TTC549 (cell line): Measurements from ENCODE around the gene TMEM184A.

Experiments
- FAIRE-seq: peaks from 2 replicates; lab custom pipeline; 2012; peaks lifted over from hg19 to GRCh38; lab: Jason Lieb, UNC

The TMEM184A gene

DNA sequence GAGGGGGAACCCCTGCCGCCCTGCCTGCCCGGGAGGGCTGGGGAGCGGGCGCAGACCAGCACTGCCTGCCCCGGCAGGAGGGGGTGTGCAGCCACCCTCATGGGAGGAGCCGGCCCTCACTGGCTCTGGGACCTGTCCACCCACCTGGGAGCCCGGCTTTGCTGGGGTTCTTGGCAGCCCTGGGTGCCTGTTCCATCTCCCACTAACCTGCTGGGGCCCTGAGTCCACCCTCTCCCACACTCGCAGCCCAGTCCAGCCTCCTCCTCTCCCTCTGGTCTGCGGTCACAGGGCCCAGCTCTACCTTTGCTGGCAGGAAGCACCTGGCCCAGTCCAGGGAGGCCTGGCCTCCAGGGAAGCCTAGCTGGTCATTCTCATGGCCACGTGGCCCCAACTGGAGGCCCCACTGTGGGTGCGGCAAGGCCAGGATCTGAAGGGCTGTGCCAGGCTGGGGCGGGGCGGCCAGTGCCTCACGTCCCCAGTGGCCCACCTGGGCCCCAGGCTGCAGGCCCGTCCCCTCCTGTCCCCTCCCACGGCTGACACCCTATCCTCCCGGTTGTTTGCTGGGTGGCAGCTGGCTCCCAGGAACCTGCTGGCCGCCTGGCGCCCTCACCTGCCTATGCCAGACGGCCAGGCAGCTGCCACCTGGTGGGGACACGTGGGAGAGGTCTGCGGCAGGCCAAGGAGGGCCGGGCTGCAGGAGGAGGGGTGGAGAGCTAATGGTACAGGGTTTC is at the start of gene TMEM184A:
Gene TMEM184A, minus strand, starts transcription at position 393 of the 731 bp plus-strand sequence. CDS start 721 bp downstream, outside the sequence.
- no peak for FAIRE-seq

DNA sequence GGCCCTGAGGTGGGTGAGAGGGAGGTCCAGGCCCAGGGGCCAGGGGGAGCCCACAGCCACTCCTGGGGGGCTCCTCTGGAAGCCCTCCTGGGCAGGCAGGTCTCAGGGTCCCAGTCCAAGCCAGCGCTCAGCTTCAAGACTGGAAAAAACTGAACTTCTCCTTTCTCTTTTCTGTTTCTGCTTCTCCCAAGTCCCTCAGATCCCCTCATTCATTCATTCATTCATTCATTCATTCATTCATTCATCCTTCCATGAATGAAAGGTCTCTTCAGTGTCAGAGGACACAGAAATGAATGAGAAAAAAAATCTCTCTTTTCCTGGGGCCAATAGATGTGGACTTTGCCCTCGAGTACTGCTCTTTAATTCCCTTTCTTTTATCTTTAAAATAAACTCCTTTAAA is 48.4 kb upstream of the TMEM184A start:
- no peak for FAIRE-seq

DNA sequence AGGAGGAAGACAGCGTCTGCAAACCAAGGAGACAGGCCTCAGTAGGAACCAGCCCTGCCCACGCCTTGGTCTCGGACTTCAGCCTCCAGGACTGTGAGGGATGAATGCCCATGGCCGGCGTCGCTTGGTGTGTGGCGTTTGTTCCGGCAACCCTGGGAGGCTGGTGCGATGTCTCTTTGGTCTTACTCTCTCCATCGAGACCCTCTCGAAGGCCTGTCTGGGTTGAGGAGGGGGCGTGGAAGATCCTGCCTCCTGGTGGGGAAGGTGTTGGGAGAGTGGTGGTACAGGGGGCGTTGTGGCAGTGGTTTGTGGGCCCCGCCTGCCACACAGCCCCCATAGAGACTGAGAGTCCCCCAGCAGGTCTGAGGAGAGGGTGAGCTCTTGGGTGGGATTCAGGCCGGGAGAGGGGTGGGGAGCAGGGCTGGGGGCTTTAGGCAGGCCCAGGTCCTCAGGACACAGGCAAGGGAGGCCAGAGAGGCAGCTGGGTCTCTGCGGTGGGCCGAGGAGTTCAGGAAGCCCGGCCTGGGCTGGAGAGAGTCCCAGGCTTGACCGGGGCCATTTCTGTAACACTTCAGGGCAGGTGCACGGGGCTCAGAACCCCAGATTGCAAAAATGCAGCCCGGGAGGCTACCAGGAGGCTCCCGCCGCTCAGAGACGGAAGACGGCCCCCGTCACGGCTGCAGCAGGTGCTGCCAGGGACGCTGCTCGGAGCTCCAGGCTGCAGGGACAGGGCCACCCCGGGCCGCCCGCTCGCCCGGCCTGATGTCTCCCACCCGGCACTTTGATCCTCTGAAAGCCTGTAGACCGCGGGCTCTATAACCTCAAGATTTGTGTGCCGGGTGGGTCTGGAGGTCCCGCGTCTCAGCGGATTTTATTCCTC is 47.6 kb upstream of the TMEM184A start:
- FAIRE-seq = no peak

DNA sequence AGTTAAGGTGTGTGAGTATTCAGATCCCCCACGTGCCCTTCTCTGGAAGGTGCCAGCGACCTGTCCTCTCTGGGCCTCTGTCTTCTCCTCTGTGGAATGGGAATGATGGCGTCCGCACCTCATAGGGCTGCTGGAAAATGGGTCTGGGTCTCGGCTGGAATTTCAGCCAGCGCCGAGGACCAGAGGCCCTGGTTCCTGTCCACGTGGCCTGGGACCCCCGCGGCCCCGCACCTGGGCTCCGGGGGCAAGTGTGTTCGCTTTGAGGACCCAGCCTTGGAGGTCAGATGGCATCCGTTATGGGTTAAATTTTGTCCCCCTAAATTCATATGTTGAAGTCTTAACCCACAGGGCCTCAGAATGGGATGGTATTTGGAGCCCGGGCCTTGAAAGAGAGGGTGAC is 46.4 kb upstream of the TMEM184A start:
- FAIRE-seq = no peak

DNA sequence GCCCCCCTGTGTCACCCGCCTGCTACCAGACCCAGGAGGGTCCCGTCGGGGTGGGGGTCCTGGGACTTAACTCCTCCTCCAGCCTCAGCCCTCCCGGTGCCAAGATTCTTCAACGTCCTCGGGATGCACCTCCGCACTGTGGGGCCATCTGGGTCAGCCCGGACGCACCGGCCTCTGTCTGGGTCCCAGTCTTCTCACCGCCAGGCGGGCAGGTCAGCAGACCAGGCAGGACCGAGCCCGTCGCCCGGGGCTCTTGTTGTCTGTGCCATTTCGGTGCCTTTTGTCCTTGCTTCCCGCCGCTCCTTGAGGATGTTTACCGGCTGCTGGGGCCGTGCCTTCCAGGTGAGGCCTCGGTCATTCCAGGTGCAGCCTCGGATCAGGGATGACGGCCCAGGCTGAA is 46.0 kb upstream of the TMEM184A start:
- FAIRE-seq = no peak

DNA sequence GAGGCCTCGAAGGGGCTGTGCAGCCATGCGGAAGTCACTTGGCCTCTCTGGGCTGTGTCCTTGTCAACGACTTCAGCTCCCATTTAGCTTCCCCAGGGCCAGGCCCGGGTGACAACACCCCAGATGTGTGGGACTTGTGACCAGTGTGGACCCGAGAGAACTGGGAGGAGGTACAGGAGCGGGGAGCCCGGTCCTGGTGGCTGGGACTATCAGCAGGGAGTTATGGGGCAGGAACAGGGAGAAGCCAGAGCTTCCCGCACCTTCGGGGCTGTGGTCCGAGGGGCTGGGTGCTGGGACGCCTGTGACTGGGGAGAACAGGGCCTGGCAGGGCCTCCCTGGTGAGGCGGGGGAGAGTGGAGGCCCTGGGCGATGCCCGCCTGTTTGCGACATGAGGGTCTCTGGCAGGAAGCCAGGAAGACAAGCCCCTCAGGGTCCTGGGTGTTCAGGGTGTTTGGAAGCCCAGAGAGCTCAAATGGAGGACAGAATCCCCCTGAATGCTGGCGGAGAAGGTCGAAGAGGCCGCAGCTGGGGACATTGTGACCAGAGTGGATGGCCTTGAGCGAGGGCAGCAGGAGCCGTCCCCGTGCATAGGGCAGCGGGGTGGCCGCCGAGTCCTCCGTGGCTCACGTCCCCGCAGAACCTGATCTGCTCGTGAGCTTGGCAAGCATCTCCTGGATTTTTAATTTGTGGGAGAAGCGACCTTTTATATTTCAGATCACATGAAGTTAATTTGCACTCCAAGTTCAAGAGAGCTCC is 43.8 kb upstream of the TMEM184A start:
- FAIRE-seq = no peak

DNA sequence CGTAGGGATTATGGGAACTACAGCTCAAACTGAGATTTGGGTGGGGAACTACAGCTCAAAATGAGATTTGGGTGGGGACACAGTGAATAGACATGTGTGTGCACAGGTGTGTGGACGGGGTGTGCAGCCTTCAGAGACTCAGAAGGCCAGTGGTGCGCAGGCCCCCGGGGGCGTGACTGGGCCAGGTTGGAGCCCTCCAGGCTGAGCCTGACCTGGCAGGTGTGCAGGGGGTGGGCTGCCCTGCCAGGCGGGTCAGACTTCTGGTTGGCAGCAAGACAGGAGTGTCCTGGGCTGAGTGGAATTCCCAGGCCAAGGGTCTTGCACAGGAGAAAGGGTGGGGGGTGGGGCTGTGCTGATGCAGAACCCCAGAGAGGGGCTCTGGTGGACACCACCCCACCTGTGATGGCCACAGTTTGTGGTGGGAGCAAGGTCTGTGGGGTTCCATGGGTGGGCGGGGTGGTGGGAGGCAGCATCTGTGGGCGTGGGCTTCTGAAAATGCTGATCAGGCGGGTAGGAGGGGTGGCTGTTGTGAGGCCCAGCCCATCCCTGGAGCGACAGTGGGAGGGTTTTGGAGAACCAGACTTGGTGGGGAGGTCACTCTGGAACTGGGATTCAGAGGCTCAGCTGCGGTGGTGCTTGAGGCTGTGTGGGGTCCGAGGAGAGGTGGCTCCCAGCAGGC is 43.1 kb upstream of the TMEM184A start:
- no peak for FAIRE-seq

DNA sequence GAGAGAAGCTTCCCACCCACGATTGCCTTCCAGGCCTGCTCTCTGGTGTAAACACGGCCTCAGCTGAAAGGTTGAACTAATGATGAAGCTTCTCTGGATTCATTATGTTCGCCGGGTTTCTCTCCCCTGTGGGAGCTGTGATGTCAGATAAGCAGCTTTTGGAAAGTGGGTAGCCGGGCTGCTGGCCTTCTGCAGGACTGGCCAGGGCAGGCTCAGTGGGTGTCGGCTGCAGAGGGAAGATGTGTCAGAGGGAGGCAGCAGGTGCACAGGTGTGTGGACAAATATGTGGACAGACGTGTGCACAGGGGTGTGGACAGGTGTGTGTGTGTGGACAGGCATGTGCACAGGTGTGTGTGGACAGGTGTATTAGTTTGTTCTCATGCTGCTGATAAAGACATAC is 42.3 kb upstream of the TMEM184A start:
- no peak for FAIRE-seq

DNA sequence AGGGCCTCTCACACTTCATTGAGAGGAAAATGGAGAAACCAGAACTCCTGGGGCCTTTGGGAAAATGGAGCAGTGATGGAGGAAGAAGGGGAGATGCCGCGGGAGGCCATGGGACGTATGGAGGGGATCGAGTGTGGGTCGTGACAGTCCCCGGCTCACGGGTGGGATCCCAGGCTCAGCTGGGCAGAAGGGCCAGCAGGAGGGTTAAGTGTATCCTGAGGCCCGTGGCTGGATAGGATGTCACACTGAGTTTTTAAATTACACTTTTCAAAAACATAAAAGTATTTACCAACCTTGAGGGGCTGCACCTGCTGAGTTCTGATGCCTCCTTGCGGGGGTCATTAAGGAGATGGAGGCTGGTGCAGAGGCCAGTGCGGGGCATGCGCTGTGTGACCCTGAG is 41.8 kb upstream of the TMEM184A start:
- FAIRE-seq = no peak

DNA sequence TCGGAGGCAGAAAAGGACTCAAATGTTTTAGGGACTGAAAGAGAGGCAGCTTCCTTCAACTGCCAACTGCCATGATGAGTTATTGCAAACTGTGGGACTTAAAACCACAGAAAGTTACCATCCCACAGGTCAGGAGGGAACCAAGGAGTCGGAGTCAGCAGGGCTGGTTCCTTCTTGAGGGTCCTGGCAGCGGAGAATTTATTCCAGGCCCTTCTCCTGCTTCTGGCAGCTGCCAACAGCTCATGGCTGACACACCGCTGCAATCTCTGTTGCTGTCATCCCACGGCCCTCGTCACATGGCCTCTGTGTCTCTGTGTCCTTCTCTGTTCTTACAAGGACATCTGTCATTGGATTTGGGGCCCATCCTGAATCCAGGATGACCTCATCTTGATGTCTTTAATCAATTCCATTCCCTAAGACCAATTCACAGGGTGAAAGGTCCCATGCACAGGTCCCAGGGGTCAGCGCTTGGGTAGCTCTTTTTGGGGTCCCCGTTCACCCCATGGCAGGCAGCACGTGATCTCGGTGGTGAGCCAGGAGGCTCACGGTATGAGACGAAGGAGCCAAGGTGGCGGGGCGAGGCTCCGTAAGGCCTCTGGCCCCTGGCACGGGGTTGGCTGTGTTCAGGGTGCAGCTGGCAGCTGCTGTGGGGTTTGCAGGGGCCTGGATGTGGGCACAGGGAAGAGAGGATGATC is 41.2 kb upstream of the TMEM184A start:
- FAIRE-seq = no peak

DNA sequence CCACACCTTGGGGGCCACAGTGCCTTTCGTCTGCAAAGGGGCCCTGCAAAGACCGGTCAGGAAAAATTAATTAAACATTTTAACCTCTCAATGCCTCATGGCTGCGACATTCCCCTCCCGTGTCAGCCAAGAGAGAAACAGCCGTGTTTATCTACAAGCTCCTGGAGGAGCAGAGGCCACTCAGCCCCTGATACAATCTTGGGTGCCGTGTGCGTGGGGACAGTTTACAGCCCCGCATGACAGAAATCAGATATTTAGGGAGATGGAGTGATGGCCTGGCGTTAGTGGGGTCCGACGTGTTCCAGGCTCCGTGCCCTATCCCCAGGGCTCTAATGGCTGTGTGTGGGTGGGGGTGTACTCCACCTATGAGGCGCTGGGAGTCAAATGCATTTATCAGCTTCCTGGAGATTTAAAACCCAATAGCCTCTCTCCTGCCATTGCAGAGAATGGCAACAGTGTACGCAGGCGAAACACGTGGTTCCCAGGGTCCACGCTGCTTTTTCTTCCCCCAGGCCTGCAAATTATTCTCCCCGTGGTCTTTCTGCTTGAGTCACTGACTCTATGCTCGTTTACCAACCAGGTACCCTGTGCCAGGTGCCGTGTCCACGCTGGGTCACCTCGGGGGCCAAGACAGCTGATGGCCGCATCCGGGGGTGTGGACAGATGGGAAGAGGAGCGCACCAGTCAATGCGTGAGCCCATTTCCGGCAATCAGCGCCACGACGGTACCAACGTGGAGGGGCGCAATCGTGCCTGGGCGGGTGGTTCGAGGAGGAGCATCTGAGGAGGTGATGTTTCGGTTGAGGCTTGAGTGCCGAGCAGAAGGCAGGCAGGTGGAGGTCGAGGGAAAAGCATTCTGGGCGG is 40.4 kb upstream of the TMEM184A start:
- no peak for FAIRE-seq

DNA sequence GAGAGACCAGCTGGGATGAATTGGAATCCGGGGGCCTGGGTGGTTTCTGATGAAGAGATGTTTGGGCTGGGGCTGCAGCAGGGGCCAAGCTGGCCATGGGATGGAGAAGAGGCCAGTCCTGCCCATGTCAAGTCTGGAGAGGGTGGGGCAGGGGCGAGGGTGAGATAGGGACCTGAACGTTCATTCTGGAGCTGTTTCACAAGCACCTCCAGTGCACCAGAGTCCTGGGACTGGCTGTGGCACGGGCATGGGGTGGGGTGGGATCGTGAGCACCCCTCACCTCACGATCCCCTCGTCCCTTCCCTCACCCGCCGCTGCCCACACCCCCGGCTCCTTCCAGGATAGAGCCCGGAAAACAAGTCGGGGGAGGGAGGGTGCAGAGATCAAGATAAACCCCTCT is 39.6 kb upstream of the TMEM184A start:
- no peak for FAIRE-seq

DNA sequence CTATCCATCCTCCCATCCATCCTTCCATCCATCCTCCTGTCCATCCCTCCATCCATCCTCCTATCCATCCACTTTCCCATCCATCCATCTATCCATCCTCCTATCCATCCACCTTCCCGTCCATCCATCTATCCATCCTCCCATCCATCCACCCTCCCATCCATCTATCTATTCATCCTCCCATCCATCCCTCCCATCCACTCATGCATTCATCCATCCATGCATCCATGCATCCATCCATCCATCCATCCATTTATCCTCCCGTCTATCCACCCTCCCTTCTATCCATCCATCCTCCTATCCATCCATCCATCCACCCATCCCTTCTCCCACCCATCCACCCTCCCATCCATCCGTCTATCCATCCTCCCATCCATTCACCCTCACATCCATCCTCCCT is 39.0 kb upstream of the TMEM184A start:
- no peak for FAIRE-seq

DNA sequence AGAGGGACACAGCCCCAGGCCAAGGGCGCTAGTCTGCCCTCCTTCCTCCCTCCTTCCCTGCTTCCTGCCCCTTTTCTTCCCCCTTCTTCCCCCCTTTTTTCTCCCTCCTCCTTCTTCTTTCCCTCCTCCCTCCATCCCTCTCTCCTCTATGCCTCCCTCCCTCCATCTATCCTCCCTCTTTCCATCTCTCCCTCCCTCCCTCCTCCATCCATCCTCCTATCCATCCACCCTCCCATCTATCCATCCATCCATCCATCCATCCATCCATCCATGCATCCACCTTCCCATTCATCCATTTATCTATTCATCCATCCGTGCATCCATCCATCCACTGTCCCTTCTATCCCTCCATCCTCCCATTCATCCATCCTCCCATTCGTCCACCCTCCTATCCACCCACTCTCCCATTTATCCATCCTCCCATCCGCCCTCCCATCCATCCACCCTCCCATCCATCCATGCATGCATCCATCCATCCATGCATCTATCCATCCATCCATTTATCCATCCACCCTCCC is 38.0 kb upstream of the TMEM184A start:
- no peak for FAIRE-seq

DNA sequence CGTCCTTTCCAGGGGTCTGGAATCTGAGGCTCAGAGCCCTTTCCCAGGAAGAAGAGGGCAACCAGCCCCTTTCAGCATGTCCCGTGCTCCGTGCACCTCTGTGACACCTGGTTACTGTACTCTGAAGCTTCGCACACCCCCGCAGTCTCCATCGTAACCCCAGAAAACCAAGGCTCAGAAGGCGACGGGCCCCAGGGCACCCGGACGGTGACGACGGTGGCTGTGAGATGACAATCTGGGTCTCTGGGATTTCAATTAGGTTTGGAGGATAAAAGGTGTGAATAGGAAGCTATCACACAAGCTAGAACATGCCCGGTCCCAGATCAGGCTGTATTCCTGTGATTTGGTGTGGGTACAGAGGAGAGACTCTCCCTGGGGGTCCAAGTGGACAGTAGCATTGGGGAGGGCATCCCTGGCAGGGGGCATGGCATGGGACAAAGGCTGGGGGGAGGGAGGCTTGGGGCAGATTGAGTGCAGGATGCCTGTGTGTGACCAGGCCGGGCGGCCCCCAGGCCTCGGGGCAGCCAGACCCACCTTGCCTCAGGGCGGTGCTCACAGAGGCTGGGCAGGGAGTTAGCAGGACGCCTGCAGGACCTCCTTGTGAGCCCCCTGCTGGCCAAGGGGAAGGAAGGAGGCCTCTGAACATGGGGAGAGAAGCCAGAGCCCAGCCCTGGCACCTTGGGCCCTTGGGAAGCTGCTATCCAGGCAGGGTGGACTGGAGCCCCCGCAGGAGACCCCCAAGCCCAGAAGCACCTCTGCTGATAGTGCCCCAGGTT is 37.3 kb upstream of the TMEM184A start:
- FAIRE-seq = no peak

DNA sequence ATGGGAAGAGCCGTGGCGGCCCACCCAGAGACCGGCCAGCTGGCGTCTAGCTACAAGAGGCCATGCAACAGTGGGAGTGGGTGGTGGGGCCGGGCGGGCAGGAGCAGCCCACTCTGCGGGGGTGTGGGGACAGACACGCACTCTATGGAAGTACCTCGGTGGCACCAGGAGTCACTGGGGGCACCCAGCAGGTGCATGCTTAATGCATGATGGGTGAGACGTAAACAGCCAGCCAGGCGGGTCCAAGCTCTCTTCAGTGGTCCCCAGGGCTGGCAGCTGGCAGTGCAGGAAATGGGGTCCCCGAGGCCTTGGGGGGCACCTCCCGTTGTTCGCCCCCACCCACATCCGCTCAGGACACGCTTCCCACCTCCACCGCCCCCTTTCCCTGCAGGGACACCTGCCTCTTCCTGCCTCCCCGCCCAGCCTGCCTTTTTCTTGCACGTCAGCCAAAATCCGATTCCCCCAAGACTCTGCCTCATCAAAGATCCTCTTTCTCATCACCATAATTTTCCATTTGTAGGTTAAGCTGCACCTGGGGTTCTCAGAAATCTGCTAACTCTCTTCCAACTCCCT is 36.4 kb upstream of the TMEM184A start:
- no peak for FAIRE-seq

DNA sequence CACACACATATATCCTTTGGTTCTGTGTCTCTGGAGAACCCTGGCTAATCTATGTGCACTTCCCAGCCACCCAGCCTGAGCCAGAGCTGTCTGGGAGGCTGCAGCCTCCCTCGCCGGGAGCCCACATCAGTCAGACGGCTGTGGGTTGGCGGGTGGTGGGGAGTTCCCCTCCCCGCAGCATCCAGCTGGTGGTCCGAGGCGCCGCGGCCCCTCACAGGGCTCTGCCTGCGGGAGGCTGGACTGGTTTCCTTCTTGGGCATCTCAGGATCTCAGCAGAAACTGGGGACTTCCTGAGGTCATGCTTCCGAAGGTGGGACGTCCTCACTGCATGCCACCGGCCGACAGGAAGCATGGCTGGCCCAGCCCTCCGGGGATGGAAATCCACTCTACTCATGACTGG is 35.9 kb upstream of the TMEM184A start:
- no peak for FAIRE-seq

DNA sequence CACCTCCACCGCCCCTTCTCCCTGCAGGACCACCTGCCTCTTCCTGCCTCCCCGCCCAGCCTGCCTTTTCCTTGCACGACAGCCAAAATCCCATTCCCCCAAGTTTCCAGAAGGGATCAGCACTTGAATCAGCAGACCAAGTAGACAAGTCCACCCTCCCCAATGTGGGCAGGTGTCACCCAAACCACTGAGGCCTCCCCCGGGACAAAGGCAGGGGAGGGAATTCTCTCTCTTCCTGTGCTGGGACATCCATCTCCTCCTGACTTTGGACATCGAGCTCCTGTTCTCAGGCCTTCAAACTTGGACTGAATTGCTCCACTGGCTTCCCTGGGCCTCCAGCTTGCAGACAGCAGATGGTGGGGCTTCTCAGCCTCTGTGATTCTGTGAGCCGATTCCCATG is 35.4 kb upstream of the TMEM184A start:
- no peak for FAIRE-seq

DNA sequence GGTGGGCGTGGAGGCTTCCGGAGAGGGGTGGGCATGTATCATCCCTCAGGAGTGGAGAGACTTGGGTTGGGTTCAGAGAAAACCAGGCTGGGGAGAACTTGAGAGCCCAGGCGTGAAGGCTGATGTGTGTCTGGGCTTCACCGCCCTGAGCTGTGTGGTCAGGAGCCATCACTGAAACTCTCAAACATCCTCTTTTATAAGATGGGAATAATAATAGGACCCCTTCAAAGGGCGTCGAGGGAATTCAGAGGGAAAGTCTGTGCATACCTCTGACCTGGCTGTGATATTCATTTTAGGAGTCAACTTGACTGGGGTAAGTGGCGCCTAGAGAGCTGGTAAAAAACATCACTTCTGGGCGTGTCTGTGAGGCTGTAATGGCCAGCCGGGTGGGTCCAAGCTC is 34.9 kb upstream of the TMEM184A start:
- FAIRE-seq = no peak
